Central memory CD4-positive, alpha-beta T cell (primary cell): ENCODE measurements around the gene PEX13.
A peak's percentile ranks its signal among the peaks of the same experiment; 100 is the strongest.
"Not testable (repeated sequence)": the region's sequence is repeated elsewhere in the genome, so short reads cannot be mapped to it uniquely, and the experiment has no call there.

Experiments used
- DNase-seq: peaks from one replicate; pipeline ENCODE4 v3.0.0; 2022

PEX13 gene

GRCh38 chr2:61011678-61012077 is 5.8 kb upstream of the PEX13 start:
- DNase-seq: no peak

- DNase-seq: not testable (repeated sequence)
Observed at GRCh38 chr2:61012303-61012702, 5.2 kb upstream of the PEX13 start.

GRCh38 chr2:61013382-61013781 is 4.1 kb upstream of the PEX13 start:
- DNase-seq: no peak

DNA sequence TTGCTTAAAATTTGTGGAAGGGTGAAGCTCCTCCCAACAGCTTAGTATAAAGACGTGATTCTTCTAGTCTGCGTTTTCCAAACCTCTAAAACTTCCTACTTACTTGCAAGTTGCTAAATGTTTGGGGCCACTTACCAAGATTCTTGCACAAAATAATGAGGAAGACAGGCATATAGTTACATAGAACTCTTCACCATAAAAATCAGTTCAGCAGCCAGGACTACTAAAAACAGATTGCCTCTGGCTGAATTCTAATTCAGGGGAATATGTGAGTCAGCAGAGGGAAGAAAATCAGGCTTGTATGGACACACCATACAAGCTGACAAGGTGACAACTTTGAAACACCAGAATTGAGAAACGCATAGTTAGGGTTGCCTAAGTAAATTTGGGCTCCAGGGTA is 2.8 kb upstream of the PEX13 start:
- no peak for DNase-seq

DNA sequence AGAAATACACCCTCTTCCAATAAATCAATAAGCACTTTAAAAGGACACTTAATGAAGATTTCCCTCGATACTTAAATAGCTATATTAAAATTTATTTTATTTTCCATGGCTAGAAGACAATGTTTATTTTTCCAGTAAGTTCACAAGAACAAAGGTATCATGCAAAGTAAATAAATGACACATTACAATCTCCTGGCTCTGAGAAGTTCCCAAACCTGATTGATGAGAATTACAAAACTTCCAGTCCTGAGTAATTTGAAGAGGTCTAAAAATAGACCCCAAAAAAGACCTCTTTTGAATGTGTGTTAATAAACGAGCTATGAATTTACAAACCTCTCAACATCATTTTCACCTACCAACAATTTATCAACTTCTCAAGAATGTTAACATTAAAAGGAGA is 1.5 kb upstream of the PEX13 start:
- no peak for DNase-seq

GRCh38 chr2:61016392-61017002 is 1.0 kb upstream of the PEX13 start:
- DNase-seq: no peak

GRCh38 chr2:61017003-61017555 is 441 bp upstream of the PEX13 start:
- DNase-seq: peak; percentile 73

- no peak for DNase-seq
Observed at GRCh38 chr2:61018318-61018755, 817 bp downstream of the PEX13 start.

DNA sequence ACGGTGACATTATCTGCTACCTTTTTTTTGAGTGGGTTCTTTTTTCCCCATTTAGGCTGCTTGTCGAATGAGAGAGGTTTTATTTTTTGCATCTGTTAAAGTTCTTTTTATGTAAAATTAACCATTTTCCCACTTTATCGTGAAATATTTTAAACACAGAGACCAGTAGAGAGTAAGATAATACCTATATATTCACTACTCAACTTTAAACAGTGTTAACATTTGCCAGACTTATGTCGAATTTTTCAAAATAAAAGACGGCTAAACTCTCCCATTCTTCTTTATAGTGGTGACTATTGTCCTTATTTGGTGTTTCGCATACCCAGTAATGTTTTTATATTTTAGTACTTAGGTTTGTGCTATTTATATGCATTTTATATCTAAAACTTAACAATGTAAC is 1.3 kb downstream of the PEX13 start:
- DNase-seq: no peak

- no peak for DNase-seq
Observed at GRCh38 chr2:61021228-61021660, 3.7 kb downstream of the PEX13 start.

GRCh38 chr2:61023670-61024069 is 6.2 kb downstream of the PEX13 start:
- DNase-seq: no peak

GRCh38 chr2:61029533-61029932 is 12.0 kb downstream of the PEX13 start:
- DNase-seq: no peak

- DNase-seq: not testable (repeated sequence)
Observed at GRCh38 chr2:61034592-61034991, 17.1 kb downstream of the PEX13 start.

- DNase-seq: not testable (repeated sequence)
Observed at GRCh38 chr2:61036643-61037042, 19.1 kb downstream of the PEX13 start.

GRCh38 chr2:61042807-61043206 is 25.3 kb downstream of the PEX13 start:
- DNase-seq: no peak

DNA sequence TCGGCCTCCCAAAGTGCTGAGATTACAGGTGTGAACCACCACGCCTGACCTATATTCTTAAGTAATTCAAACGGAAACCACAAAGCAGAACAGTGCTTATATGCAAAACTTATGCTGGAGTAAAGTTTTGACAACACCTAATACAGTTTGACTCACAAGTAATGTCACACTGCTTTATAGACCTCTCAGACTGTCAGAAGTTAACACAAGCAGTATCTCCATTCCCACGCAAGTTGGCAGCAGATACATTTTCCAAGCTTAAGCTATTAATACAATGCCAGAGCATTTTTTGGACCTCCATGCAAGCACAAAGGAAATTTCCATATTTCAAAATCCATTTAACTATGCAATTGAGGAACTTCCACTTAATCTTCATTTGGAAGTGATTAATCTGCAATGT is 27.1 kb downstream of the PEX13 start:
- DNase-seq: no peak

GRCh38 chr2:61045226-61045625 is 27.7 kb downstream of the PEX13 start:
- no peak for DNase-seq

GRCh38 chr2:61045999-61046398 is 28.5 kb downstream of the PEX13 start:
- DNase-seq: no peak

DNA sequence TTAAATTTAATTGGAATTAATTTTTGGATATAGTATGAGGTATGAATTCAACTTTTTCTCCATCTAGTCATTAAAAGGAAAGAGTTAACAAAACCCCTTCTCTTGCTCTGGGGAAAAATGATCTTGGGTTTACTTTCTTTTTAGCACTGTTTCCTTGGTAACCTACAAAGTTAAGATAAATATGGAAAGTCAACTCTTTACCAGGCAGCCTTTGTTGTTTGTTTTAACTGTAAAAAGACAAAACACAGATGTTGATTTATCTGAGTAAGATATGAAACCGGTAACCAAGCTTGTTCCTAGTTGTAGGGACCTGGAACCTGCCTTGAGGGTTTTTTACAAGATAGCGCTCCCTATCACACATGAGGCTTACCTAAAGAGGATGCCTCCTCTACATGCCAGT is 38.0 kb downstream of the PEX13 start:
- DNase-seq: no peak

- DNase-seq: no peak
Observed at GRCh38 chr2:61057562-61057961, 40.0 kb downstream of the PEX13 start.

GRCh38 chr2:61059382-61059781 is 41.9 kb downstream of the PEX13 start:
- DNase-seq: no peak

DNA sequence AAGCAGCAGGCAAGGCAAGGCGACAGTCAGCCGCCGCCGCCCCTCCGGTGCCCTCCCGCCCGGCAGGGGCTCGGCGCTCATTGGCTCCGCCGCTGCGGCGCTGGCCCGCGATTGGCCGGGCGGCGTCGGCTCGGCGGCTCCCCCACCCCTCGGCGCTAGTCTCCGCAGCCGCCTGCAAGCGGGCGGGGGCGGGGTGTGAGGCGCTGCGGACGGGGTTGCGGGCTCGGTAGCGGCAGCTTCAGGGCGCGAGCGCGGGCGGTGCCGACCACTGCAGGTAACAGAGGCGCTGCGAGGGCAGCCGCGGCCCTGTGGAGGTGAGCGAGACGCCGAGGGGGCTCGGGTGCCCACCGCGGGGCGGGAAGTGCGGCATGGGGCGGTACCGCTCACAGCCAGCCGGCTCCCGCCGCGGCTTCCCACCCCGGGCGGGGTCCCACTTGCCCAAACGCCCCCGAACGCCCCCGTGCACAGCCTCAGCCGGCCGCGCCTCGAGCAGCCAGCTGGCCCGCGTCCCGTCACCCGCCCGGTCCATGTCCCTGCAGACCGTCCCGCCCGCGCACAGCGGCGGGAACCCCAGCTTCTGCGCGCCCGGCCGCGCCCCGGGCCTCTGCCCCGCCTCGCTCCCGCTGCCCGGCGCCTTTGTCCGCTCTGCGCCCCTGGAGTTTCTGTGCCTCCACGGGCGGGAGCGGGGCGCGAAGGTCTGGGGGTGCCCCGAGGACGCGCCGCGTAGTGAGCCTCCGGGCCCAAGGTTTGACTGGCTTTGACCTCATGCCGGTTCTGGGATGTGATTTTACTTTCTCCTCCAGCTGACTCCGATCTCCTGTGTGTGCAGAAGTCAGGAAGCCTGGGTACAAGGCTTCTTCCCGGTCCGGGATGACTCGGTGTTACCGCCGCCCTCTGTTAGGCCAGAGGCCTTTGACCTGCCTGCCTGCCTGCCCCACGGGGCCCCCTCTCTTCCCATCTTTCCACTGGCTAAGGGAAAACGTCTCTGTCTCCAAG is 48.5 kb downstream of the PEX13 start, which contains the start of gene SANBR:
Gene SANBR (plus strand): TSS at position 158 of the 996 bp plus-strand sequence. CDS start 4,480 bp downstream, outside the sequence.
- peak; percentile 85 for DNase-seq

DNA sequence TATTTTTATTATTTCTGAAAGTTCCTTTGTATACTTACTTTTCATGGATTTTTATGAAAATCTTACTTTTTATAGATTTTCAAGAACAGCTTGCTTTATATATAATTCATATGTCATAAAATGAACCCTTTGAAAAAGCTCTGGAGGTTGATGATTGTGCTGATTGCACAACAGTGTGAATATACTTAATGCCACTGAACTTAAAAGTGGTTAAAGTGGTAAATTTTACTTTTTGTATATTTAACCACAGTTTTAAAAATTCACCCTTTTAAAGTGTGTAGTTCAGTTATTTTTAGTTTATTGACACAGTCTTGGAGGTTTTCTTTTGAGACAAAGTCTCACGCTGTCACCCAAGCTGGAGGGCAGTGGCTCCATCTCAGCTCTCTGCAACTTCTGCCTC is 56.6 kb downstream of the PEX13 start:
- no peak for DNase-seq

DNA sequence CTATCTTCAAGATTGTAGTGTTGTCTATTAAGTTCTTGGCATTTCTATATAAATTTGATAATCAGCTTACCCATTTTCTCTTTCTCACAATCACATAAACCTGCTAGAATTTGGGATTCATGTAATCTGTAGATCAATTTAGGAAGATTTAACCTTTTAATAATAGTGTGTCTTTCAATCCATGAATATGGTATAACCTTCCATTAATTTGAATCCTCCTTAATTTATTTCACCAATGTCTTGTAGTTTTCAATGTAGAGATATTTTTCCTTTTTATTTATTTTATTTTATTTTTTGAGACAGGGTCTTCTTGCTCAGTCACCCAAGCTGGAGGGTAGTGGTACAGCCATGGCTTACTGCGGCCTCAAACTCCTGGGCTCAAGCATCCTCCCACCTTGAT is 68.4 kb downstream of the PEX13 start:
- DNase-seq: no peak
